GM12873 (cell line): ENCODE results near the gene HSPB9.

Source experiments
- TF ChIP-seq, protein P1 (sequence below): IDR thresholded peaks from 2 replicates; pipeline ENCODE4 v1.5.1; 2012; ENCODE audit warnings: low read depth, mild to moderate bottlenecking, moderate library complexity, low read length, control low read depth; ENCODE audit not compliant: insufficient read depth; ENCODE audit errors: missing control alignments

HSPB9 gene

DNA sequence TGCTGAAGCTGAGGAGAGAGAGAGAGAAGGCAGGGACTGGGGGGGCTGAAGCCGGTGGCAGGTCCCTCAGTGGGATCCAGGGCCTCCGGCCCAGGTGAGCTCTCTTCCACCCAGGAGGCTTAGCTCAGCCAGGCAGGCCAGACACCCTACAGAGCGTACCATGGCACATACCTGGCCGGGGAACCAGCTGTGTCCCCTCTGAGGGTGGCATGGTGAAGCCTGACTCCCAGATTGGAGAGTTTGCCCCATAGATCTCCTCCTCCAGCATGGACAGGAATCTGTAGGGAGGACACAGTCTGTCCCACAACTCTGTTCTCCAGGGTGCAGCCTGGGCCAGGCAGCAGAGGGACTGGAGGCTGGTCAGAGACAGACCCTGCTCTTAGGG lies 4.5 kb upstream of the HSPB9 start:
- TF ChIP-seq, protein P1, sequence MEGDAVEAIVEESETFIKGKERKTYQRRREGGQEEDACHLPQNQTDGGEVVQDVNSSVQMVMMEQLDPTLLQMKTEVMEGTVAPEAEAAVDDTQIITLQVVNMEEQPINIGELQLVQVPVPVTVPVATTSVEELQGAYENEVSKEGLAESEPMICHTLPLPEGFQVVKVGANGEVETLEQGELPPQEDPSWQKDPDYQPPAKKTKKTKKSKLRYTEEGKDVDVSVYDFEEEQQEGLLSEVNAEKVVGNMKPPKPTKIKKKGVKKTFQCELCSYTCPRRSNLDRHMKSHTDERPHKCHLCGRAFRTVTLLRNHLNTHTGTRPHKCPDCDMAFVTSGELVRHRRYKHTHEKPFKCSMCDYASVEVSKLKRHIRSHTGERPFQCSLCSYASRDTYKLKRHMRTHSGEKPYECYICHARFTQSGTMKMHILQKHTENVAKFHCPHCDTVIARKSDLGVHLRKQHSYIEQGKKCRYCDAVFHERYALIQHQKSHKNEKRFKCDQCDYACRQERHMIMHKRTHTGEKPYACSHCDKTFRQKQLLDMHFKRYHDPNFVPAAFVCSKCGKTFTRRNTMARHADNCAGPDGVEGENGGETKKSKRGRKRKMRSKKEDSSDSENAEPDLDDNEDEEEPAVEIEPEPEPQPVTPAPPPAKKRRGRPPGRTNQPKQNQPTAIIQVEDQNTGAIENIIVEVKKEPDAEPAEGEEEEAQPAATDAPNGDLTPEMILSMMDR: no peak

DNA sequence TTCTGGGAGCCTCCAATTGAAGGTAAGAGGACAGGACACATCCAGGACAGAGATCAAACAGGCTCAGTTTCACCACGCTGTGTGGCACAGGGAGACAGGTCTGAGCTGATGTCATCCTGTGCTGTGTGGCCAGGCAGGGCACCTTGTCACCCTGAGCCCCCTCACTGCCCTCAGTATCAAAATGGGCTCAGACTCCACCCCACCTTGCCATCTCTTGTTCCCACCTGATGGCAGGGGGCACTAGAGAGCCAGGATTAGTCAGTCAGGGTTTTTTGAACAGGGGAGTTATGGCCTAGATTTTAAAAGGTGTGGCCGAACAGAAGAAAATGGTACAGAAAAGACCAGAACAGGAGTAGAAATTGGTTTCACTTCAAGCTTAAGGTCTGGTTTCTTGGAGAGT lies 4.1 kb upstream of the HSPB9 start:
- TF ChIP-seq, protein P1: peak; percentile 67

DNA sequence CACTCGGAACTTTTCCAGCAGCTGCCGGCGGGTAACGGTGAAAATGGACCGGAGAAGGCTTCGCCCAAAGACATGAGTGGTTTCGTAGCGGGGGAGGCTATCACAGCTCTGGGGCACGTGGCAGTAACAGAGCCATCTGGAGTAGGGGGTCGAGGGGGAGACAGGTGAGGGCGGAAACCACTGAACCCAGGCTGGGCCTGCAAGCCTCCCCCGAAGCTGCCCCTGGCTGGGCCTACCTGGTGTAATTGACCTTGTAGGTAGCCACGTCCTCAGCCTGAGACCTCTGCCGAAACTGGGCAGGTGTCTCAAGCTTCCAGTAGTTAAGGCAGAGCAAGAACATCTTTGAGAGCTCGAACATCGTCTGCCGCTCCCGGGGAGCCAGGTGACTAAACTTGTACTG lies 3.3 kb upstream of the HSPB9 start:
- TF ChIP-seq, protein P1: no peak

DNA sequence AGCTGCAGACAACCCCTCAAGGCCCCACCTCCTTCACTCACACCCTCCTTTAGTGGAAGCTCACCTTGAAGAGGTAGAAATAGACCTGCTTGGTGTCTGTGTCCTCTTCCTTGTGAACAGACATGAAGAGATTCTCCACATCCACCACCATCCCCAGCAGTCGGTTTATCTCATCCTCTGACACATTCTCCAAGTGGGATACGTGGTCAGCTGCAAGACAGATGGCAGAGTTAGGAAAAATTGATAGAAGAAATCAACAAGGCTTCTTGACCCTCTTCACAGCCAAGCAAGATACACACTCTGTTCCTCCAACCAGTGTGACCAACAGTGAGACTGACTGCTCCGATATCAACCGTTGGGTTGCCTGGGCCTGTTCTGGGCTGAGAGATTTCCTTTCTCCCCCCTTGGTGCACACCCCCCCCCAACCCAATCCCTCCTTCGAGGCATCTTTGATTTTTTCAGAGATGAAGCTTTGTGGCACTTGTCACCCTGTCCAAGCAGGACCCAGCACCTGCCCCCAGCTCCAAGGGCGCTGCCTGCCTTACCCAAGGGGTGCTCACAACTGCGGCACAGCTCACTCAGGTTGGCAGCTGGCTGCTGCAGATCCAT lies 2.3 kb upstream of the HSPB9 start:
- TF ChIP-seq, protein P1: no peak

DNA sequence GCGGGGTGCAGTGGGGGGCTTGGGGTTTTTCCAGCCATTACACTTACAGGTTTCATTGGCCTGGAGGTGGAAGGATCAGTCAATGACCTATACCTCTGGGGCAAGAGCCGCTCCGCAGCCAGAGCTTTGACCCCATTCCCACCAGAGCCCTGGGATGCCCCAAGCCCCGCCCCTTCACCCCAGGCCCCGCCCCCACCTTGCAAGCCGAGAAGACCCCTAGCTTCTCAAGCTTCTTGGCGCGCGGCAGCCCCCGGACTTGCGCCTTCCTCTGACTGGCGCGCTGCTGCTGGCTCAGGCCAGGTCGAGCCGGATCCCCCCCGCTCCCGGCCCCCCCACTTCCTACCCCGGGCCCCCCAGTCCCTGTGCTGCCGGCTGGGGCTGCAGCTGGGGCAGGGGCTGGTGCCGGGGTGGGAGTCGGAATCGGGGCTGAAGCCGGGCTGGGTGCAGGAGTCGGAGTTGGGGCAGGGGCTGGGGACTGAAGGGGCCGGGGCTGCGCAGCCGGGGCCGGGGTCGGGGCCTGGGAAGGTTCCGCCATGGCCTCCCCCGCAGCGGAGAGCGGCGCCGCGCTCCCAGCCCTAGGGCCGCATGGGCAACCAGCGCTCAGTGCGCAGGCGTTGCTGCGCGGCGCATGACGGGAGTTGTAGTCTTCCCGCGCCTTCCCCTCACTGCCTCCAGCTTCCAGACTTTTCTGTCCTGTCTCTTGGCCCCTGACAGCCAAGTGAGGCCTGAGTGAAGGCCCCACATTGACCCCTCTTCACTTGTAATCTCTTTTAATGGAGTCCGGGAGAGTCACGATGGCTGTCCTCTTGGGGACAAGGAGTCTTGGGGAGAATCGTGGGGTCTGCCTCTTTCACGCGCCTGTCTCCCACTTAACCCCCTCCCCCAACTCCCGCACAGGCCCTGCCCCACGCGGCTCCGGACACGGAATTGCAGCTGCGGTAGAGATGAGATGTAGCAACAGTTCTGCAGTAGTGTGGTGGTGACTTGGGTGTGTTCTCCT lies 1.5 kb upstream of the HSPB9 start, which contains the start of gene KAT2A:
TSS of gene KAT2A (minus strand) at position 598 of the 1,000 bp plus-strand sequence. CDS start at position 535, 63 bp downstream.
- TF ChIP-seq, protein P1: no peak

DNA sequence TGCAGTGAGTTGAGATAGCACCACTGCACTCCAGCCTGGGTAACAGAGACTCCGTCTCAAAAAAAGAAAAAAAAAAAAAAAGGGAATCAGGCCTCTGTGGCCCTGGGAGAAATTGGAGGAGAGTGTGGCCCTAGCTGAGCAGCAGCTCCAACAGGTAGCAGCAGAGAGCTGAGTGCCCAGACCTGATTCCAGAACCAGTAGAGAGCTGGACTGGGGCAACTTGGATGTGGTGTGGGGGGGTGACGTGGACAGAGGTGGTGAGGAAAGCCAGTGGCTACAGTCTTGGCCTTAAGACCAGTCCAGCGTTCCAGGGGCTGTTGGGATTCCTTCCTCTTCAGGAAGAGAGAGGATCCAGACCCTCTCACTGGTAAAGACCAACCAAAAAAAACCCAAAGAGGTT lies 1.7 kb downstream of the HSPB9 start:
- TF ChIP-seq, protein P1: no peak

DNA sequence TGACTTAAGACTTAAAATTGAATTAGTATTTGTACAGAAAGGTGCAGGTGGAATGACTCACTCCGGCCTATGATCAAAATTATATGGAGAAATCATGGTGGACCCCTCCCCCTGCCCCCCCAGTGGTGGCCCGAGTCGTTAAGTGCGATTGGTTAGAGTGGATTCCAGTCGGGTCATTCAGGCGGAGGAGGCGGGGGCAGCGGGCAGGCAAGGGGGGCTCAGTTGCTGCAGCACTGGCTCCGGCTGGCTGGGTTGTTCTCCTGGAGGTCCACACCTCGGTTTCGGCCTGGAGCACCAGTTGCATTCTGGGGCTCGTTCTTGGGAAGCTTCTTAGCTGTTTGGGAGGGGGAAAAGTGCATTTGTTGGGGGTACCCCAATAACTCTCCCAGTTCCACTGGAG lies 3.0 kb downstream of the HSPB9 start:
- TF ChIP-seq, protein P1: no peak
